Uterus (tissue), 2 donors: ENCODE data around the gene HEATR3.

Experiments used
- CTCF ChIP-seq, 4 experiments: fragments of 200-600 bp in 2 of 4; fragments of 450-650 bp in 2 of 4; sonication (generic) in 2 of 4; IDR thresholded peaks; one replicate each; pipeline ENCODE4 v1.5.1; 2016 to 2019; ENCODE audit warnings: antibody characterized with exemption in 4 of 4, mild to moderate bottlenecking in 2 of 4, moderate library complexity in 1 of 4
- POLR2A ChIP-seq, 2 donors: fragments of 450-650 bp; IDR thresholded peaks; one replicate each; pipeline ENCODE4 v1.6.1; 2016; ENCODE audit warnings: antibody characterized with exemption in 2 of 2, mild to moderate bottlenecking in 1 of 2, moderate library complexity in 1 of 2

GRCh38 chr16:50023641-50024040, 42.1 kb upstream of the HEATR3 start:
- TF ChIP-seq POLR2A (IDR thresholded peaks at IDR 0.05) (no peak), CTCF (IDR thresholded peaks at IDR 0.05) (no peak)
